PFSK-1 (cell line): ENCODE results near the gene FBXO42.

ENCODE experiments used
- POLR2AphosphoS5 ChIP-seq: IDR thresholded peaks from 2 replicates; pipeline ENCODE4 v1.6.1; 2012; ENCODE audit warnings: low read depth, mild to moderate bottlenecking, control low read depth, low read length, moderate library complexity
- SIN3A ChIP-seq: IDR thresholded peaks from 2 replicates; pipeline ENCODE4 v1.6.1; 2012; ENCODE audit warnings: mild to moderate bottlenecking, low read length, moderate library complexity, borderline replicate concordance; ENCODE audit not compliant: insufficient read depth

- no peak for TF ChIP-seq POLR2AphosphoS5
- no peak for TF ChIP-seq SIN3A
Observed at GRCh38 chr1:16300436-16300835, 51.8 kb downstream of the FBXO42 start.
